Measurements from ENCODE around the gene PCK2.

DNA sequence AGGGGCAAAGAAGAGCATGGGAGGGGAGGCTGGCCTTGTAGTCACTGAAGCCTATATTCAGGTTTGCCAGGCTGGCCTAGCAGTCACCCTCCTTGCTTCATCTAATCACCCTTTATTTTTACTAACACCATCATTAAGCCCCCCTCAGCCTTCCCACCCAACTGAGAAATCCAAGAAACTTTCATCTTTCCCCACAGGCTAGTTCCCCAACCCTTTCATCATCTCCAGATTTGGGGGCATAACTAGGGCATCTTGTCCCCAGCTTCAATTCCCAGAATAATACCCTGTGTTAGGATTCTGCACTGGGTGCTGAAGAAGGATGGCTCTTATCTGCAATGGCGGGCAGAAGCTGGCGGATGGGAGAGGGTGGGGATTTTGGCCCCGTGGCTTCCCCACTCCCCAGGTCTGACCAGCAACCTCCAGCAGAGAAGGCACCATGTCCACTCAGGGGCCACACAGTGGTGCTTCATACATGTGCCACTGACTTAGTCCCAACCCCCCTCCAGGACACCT is 6.9 kb downstream of the PCK2 start:
- TF ChIP-seq RAD21 (conservative IDR thresholded peaks at IDR 0.05 in 1 of 2, IDR thresholded peaks at IDR 0.05 in 1 of 2) = no peak
- TF ChIP-seq CHD2 (IDR thresholded peaks at IDR 0.05; ENCODE audit: low read length, partially characterized antibody) = no peak
- no peak for TF ChIP-seq CEBPB (IDR thresholded peaks at IDR 0.05)

Data from A549 (cell line).